CD4-positive, alpha-beta T cell treated with Interleukin-12 subunit alpha and Interleukin-12 subunit beta, for 1 hour (primary cell): Measurements from ENCODE around the gene BCAP31.
"Not testable (repeated sequence)": the region's sequence is repeated elsewhere in the genome, so short reads cannot be mapped to it uniquely, and the experiment has no call there.

Experiments used
- DNase-seq: peaks from one replicate; pipeline ENCODE4 v3.0.0-alpha.2; 2020

The BCAP31 gene

GRCh38 chrX:153707406-153707805 lies 16.8 kb downstream of the BCAP31 start:
- DNase-seq: no peak

- DNase-seq: no peak
Observed at GRCh38 chrX:153706799-153707198, 17.4 kb downstream of the BCAP31 start.

- DNase-seq: not testable (repeated sequence)
Observed at GRCh38 chrX:153705403-153706060, 18.7 kb downstream of the BCAP31 start.

GRCh38 chrX:153704631-153705402 lies 19.4 kb downstream of the BCAP31 start:
- not testable (repeated sequence) for DNase-seq

- no peak for DNase-seq
Observed at GRCh38 chrX:153704021-153704526, 20.1 kb downstream of the BCAP31 start.

- no peak for DNase-seq
Observed at GRCh38 chrX:153703036-153703370, 21.2 kb downstream of the BCAP31 start.

GRCh38 chrX:153702336-153703035 lies 21.7 kb downstream of the BCAP31 start:
- no peak for DNase-seq

GRCh38 chrX:153701706-153702105 lies 22.5 kb downstream of the BCAP31 start:
- no peak for DNase-seq

- no peak for DNase-seq
Observed at GRCh38 chrX:153700967-153701366, 23.2 kb downstream of the BCAP31 start.

- no peak for DNase-seq
Observed at GRCh38 chrX:153700376-153700945, 23.7 kb downstream of the BCAP31 start.

GRCh38 chrX:153699784-153700371 lies 24.3 kb downstream of the BCAP31 start:
- not testable (repeated sequence) for DNase-seq

GRCh38 chrX:153699210-153699783 lies 24.9 kb downstream of the BCAP31 start:
- DNase-seq: not testable (repeated sequence)

- DNase-seq: no peak
Observed at GRCh38 chrX:153697924-153698865, 26.0 kb downstream of the BCAP31 start.

- not testable (repeated sequence) for DNase-seq
Observed at GRCh38 chrX:153696986-153697722, 27.0 kb downstream of the BCAP31 start.

- DNase-seq: not testable (repeated sequence)
Observed at GRCh38 chrX:153696538-153696937, 27.6 kb downstream of the BCAP31 start.

GRCh38 chrX:153696100-153696499 lies 28.1 kb downstream of the BCAP31 start:
- no peak for DNase-seq

- no peak for DNase-seq
Observed at GRCh38 chrX:153694687-153695270, 29.4 kb downstream of the BCAP31 start.

GRCh38 chrX:153694256-153694655 lies 29.9 kb downstream of the BCAP31 start:
- not testable (repeated sequence) for DNase-seq

- no peak for DNase-seq
Observed at GRCh38 chrX:153693216-153694086, 30.7 kb downstream of the BCAP31 start.
